ENCODE measurements around the gene CWF19L2. TPM values are rescaled to one million over a fixed set of nuclear protein-coding genes. Genes with fewer than 3 reads are reported as not detected.

The CWF19L2 gene
- total RNA-seq, 1 donor from 2014 or later = 26.1 TPM

GRCh38 chr11:107316426-107316825, 141.2 kb downstream of the CWF19L2 start:
- DNase-seq (ENCODE audit: low spot score in 2 of 2) (no peak), FAIRE-seq (no peak)

- DNase-seq (ENCODE audit: low spot score in 2 of 2) = no peak
- FAIRE-seq = no peak
Observed at GRCh38 chr11:107307991-107308390, 149.6 kb downstream of the CWF19L2 start.

- no peak for FAIRE-seq
- no peak for DNase-seq (ENCODE audit: low spot score in 2 of 2)
Observed at GRCh38 chr11:107301878-107302277, 155.7 kb downstream of the CWF19L2 start.

- no peak for DNase-seq (ENCODE audit: low spot score in 2 of 2)
Observed at GRCh38 chr11:107293677-107294344, 163.8 kb downstream of the CWF19L2 start.

GRCh38 chr11:107282195-107282594, 175.4 kb downstream of the CWF19L2 start:
- FAIRE-seq = no peak
- DNase-seq (ENCODE audit: low spot score in 2 of 2) = no peak

More at GRCh38 chr11:107293677-107294344, 163.8 kb downstream of the CWF19L2 start:
- FAIRE-seq = no peak

Other genes starting within 250 kb of the CWF19L2 start
- 16.7 TPM for gene ALKBH8, start 107.9 kb upstream of the CWF19L2 start, total RNA-seq
- 118 TPM for gene ELMOD1, start 133.3 kb upstream of the CWF19L2 start, total RNA-seq

All from frontal cortex (tissue), 4 donors.